ENCODE data around the gene TSPYL1.

- TF ChIP-seq EZH2 (IDR thresholded peaks at IDR 0.05; ENCODE audit: low read depth) (no peak), CTCF (conservative IDR thresholded peaks at IDR 0.05) (0 out of 2 replicates have a peak, but pooled peaks have one; percentile 10)
These were observed 887 bp downstream of the TSPYL1 start for GRCh38 chr6:116278854-116279231.
